ENCODE measurements around the gene DTYMK.

- TF ChIP-seq, protein P1, sequence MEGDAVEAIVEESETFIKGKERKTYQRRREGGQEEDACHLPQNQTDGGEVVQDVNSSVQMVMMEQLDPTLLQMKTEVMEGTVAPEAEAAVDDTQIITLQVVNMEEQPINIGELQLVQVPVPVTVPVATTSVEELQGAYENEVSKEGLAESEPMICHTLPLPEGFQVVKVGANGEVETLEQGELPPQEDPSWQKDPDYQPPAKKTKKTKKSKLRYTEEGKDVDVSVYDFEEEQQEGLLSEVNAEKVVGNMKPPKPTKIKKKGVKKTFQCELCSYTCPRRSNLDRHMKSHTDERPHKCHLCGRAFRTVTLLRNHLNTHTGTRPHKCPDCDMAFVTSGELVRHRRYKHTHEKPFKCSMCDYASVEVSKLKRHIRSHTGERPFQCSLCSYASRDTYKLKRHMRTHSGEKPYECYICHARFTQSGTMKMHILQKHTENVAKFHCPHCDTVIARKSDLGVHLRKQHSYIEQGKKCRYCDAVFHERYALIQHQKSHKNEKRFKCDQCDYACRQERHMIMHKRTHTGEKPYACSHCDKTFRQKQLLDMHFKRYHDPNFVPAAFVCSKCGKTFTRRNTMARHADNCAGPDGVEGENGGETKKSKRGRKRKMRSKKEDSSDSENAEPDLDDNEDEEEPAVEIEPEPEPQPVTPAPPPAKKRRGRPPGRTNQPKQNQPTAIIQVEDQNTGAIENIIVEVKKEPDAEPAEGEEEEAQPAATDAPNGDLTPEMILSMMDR (IDR thresholded peaks at IDR 0.05; ENCODE audit: insufficient read depth, low read depth, low read length): no peak
- TF ChIP-seq EZH2 (IDR thresholded peaks at IDR 0.05; ENCODE audit: insufficient read depth, low read length): no peak
Measured at GRCh38 chr2:241665731-241666440, 20.7 kb downstream of the DTYMK start.
